CD4-positive, CD25-positive, alpha-beta regulatory T cell (primary cell): Measurements from ENCODE around the gene IQGAP3. TPM values are rescaled to one million over a fixed set of nuclear protein-coding genes. Genes with fewer than 3 reads are reported as not detected.

ENCODE experiments used
- ATAC-seq, 2 donors: fragments of 150-1000 bp; cut with Tn5 transposase; one replicate each; pipeline ENCODE4 v1.10.0; 2021; ENCODE audit warnings: low read depth in 2 of 2, moderate number of reproducible peaks in 2 of 2, moderate library complexity in 1 of 2
- DNase-seq, 3 donors: peaks; one replicate each; pipeline versions ENCODE4 v3.0.0 to v3.0.0-alpha.2; 2012 to 2022; ENCODE audit warnings: mixed read lengths in 1 of 3
- H3K27ac ChIP-seq: one replicate; pipeline ENCODE4 v1.7.0; 2013; ENCODE audit warnings: mild to moderate bottlenecking, low read length; ENCODE audit not compliant: insufficient read depth, poor library complexity, severe bottlenecking
- H3K27me3 ChIP-seq: one replicate; pipeline ENCODE4 v1.7.0; 2013; ENCODE audit warnings: low read length; ENCODE audit not compliant: control insufficient read depth, insufficient read depth
- H3K36me3 ChIP-seq: one replicate; pipeline ENCODE4 v1.7.0; 2013; ENCODE audit warnings: mild to moderate bottlenecking, low read length, moderate library complexity; ENCODE audit not compliant: control insufficient read depth, insufficient read depth
- H3K4me1 ChIP-seq: 2 replicates; pipeline ENCODE4 v1.7.0; 2013; ENCODE audit warnings: mild to moderate bottlenecking, low read length; ENCODE audit not compliant: insufficient read depth, control insufficient read depth, poor library complexity, severe bottlenecking
- H3K4me3 ChIP-seq: one replicate; pipeline ENCODE4 v1.7.0; 2013; ENCODE audit warnings: low read depth, mild to moderate bottlenecking, low read length, moderate library complexity
- H3K9me3 ChIP-seq, 2 experiments: 1 replicate in 1 of 2; 2 replicates in 1 of 2; pipeline ENCODE4 v1.7.0; 2013; ENCODE audit warnings: low read length in 2 of 2, mild to moderate bottlenecking in 1 of 2, moderate library complexity in 1 of 2; ENCODE audit not compliant: control insufficient read depth in 2 of 2
- H3K27ac Mint-ChIP-seq, 3 donors: one replicate each; pipeline ENCODE4 v1.8.0; 2020 to 2022; ENCODE audit warnings: mild to moderate bottlenecking in 3 of 3, mixed read lengths in 3 of 3, moderate library complexity in 2 of 3
- H3K27me3 Mint-ChIP-seq: one replicate; pipeline ENCODE4 v1.8.0; 2022; ENCODE audit warnings: mild to moderate bottlenecking, mixed read lengths
- H3K36me3 Mint-ChIP-seq: one replicate; pipeline ENCODE4 v1.8.0; 2020; ENCODE audit warnings: mixed read lengths
- H3K4me1 Mint-ChIP-seq, 4 donors: one replicate each; pipeline ENCODE4 v1.8.0; 2020 to 2022; ENCODE audit warnings: mixed read lengths in 4 of 4, mild to moderate bottlenecking in 1 of 4
- H3K4me3 Mint-ChIP-seq, 4 donors: one replicate each; pipeline ENCODE4 v1.8.0; 2020 to 2022; ENCODE audit warnings: mild to moderate bottlenecking in 4 of 4, mixed read lengths in 4 of 4, moderate library complexity in 3 of 4
- H3K9me3 Mint-ChIP-seq, 7 donors: one replicate each; pipeline ENCODE4 v1.8.0; 2020 to 2022; ENCODE audit warnings: mixed read lengths in 7 of 7, mild to moderate bottlenecking in 3 of 7, moderate library complexity in 2 of 7
- polyA plus RNA-seq, 4 donors: library from polyadenylated mRNA; unstranded; fragments of 300-500 nt; fragmentation: Illumina TruSeq; gene quantifications; one replicate each; pipeline ENCODE4 v1.2.3, GENCODE V29; 2021
- total RNA-seq: library from RNA; stranded (reverse); gene quantifications from one replicate; pipeline ENCODE4 v1.2.3, GENCODE V29; 2022

Gene IQGAP3
- total and polyA plus RNA-seq, 5 donors from 2014 or later = 0.05 to 0.98 (median 0.10) TPM

DNA sequence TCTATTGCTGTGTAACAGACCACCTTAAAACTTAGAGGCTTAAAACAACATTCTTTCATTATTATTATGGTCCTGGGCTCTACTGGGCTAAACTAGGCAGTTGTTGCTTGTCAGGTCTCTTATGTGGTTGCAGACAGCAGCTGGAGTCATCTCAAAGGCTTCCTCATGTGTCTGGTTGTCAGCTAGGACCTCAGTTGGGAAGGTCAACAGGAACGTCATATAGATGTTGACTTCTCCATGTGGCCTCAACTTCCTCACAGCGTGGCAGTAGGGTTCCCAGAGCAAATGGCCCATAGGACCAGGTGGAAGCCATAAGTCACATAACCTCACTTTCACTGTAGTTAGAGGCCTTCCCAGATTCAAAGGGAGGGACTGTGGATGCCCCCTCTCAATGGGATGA lies 56.4 kb downstream of the IQGAP3 start:
- Mint-ChIP-seq H3K4me1 (peaks cover 0 to 11% (median 7%) of the 10 kb centered on the region in 4 donors), H3K9me3 (no peaks in the 10 kb centered on the region), H3K27ac (peak overlapping the region in 1 of 3 donors; percentile 27), H3K4me3 (no peak overlapping the region), H3K36me3 (no peaks in the 10 kb centered on the region), H3K27me3 (no peaks in the 10 kb centered on the region)
- ATAC-seq (no peak), DNase-seq (no peak)
- H3K27ac ChIP-seq = no peak overlapping the region
- H3K4me1 ChIP-seq = no peaks in the 10 kb centered on the region
- no peak overlapping the region for H3K4me3 ChIP-seq
- no peaks in the 10 kb centered on the region for H3K9me3 ChIP-seq
- no peaks in the 10 kb centered on the region for H3K27me3 ChIP-seq
- no peaks in the 10 kb centered on the region for H3K36me3 ChIP-seq

DNA sequence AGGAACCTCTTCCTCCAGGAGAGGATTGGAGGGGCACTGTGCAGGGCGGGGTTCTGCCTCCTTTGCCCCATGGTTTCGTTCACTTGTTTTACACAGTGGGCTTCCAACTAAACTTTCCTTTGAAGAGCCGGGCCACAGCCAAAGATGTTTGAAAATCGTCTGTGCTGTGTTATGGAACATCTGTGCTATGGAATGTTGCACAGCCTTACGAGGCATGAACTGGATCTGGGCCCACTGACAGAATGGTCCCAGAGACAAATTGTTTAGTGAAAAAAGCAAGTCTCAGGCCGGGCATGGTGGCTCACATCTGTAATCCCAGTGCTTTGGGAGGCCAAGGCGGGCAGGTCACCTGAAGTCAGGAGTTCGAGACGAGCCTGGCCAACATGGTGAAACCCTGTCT lies 59.2 kb downstream of the IQGAP3 start:
- Histone ChIP-seq H3K4me1 (peaks cover 9% of the 10 kb centered on the region), H3K27me3 (no peaks in the 10 kb centered on the region), H3K9me3 (no peaks in the 10 kb centered on the region), H3K4me3 (no peak overlapping the region), H3K27ac (no peak overlapping the region), H3K36me3 (no peaks in the 10 kb centered on the region)
- DNase-seq = no peak
- Mint-ChIP-seq H3K4me1 (peaks cover 0 to 31% (median 12%) of the 10 kb centered on the region in 4 donors), H3K9me3 (no peaks in the 10 kb centered on the region), H3K36me3 (no peaks in the 10 kb centered on the region), H3K27me3 (no peaks in the 10 kb centered on the region), H3K4me3 (no peak overlapping the region), H3K27ac (no peak overlapping the region)
- no peak for ATAC-seq

DNA sequence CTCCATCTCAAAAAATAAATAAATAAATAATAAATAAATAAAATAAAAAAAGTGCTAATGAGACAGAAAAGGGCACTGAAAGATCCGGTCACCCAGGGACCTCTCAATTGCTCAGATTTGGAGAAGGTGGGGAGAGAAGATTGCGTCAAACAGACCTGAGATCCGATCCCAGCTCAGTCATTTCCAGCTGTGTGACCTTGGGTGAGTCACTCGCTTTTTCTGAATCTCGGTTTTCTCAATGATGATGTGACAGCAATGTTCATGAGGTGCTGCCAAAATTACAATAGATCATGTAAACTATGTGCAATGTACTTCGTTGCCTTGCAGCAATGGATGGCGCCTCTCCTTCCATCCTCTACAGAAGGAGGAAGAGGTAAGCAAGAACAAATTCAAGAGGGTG lies 60.7 kb downstream of the IQGAP3 start:
- peak overlapping the region in 1 of 3 donors; percentile 53 for H3K27ac Mint-ChIP-seq

DNA sequence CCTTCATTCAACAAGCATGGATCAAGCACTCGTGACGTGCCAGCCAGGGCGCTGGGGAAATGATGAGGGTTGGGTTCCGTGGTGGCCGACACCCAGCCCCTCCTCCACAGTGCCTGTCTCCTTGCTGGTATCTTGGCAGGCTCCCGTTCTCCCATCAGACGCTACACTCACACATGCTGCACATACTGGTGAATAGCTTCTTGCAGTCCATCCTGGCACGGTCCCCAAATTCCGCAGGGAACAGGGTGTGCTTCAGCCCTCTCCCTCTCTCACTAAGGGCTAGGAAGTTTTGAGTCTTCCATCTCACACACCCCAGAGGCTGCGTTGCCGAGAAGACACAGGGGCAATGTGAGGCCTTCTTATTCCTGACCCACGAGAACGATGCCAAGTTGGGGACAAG lies 61.7 kb downstream of the IQGAP3 start:
- DNase-seq (no peak), ATAC-seq (no peak)
- Mint-ChIP-seq H3K36me3 (no peaks in the 10 kb centered on the region), H3K4me1 (peaks cover 6 to 47% (median 26%) of the 10 kb centered on the region in 4 donors), H3K27ac (peak overlapping the region; percentile 28 to 88 (median 84)), H3K4me3 (no peak overlapping the region), H3K27me3 (peaks cover 5% of the 10 kb centered on the region), H3K9me3 (no peaks in the 10 kb centered on the region)
- H3K27ac ChIP-seq = no peak overlapping the region
- no peaks in the 10 kb centered on the region for H3K27me3 ChIP-seq
- no peaks in the 10 kb centered on the region for H3K36me3 ChIP-seq
- H3K4me1 ChIP-seq = peaks cover 24% of the 10 kb centered on the region
- H3K4me3 ChIP-seq = no peak overlapping the region
- H3K9me3 ChIP-seq = no peaks in the 10 kb centered on the region

More for the DNA sequence above, 60.7 kb downstream of the IQGAP3 start:
- H3K4me3 Mint-ChIP-seq = no peak overlapping the region
- Histone ChIP-seq H3K4me1 (peaks cover 18% of the 10 kb centered on the region), H3K27ac (no peak overlapping the region), H3K9me3 (no peaks in the 10 kb centered on the region), H3K4me3 (no peak overlapping the region), H3K27me3 (no peaks in the 10 kb centered on the region), H3K36me3 (no peaks in the 10 kb centered on the region)
- H3K36me3 Mint-ChIP-seq = no peaks in the 10 kb centered on the region
- peaks cover 0 to 38% (median 17%) of the 10 kb centered on the region in 4 donors for H3K4me1 Mint-ChIP-seq
- peaks cover 5% of the 10 kb centered on the region for H3K27me3 Mint-ChIP-seq
- no peak for ATAC-seq
- no peak for DNase-seq
- no peaks in the 10 kb centered on the region for H3K9me3 Mint-ChIP-seq

DNA sequence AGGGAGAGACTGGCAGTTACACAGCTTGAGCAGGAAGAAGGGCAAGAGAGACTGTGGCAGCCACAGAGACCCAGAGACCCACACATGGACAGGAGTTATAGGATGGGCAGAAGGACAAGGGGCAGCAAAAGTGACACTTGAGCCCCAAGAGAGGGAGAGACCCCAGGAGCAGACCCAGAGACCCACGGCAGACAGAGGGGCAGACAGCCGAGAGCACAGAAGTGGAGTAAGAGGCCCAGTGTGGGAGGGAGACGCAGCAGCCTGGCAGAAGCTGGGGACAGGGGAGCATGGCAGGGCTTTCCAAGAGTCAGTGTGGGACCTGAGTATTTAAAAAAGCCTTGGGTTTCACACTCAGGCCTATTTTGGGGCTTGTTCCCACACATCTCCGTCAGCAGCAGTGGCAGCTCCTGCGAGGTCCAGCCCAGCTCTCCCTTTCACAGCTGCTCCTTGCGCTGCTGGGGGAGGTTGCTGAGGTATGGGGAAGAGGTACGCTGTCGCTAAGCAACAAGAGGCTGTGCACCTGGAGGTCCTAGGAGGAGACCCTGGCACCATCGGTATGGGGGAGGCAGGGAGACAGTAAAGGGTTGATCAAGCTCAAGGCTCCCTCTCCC lies 62.8 kb downstream of the IQGAP3 start:
- DNase-seq = no peak
- no peaks in the 10 kb centered on the region for H3K36me3 ChIP-seq
- Mint-ChIP-seq H3K27me3 (peaks cover 13% of the 10 kb centered on the region), H3K36me3 (peaks cover 4% of the 10 kb centered on the region), H3K9me3 (no peaks in the 10 kb centered on the region), H3K27ac (peak overlapping the region in 2 of 3 donors; percentile 84 to 88), H3K4me1 (peaks cover 11 to 59% (median 34%) of the 10 kb centered on the region in 4 donors), H3K4me3 (no peak overlapping the region)
- H3K4me1 ChIP-seq = peaks cover 33% of the 10 kb centered on the region
- no peak overlapping the region for H3K4me3 ChIP-seq
- no peak overlapping the region for H3K27ac ChIP-seq
- no peaks in the 10 kb centered on the region for H3K9me3 ChIP-seq
- no peaks in the 10 kb centered on the region for H3K27me3 ChIP-seq
- ATAC-seq = no peak

DNA sequence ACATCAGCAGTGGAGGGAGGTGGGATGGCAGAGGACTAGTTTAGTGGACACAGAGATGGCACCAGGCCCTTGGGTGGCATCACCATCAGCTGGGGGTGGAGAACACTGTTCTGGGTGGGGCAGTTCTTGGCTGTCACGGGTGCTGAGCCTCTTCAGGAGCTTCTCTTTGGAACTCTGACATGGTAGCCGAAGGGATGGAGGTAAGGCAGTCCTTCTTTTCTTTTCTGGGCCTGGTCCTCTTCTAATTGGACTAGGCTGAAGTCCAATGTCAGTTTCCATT lies 63.5 kb downstream of the IQGAP3 start:
- no peak for DNase-seq

DNA sequence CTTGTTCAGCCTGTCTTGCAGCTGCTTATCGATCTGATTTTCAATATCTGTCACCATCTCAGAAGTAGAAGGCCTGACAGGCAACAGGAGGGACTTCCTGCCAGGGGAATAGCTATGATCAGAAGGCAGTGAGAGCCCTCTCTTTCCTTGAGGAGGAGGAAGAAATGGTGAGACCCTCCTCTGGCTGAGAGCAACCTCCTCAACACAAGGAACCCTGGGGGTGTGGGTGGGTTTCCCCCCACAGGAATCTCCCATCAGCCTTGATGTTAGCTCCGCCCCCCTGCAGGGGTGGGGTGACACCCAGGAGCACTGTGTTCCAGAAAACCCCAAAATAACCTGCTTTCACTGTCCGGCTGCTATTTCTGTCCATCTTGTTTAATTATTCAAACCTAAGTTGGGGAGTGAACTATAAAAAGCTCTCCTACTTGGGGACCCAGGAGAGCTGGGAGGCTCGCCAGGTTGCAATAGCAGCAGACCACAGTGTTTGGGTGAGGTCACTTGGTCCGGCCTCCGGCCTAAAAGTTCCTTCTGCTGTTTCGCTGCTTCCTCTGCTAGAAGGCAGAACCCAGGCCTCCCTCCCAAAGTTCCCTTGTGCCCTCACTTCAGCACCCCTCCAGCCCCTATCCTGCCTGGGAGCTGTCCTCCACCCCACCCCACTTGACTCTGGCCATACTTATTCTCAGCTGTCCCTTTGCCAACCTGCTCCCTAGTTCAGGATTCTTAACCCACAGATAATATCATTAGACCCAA lies 64.0 kb downstream of the IQGAP3 start:
- peak overlapping the region in 3 of 4 donors; percentile 8 to 80 (median 48) for H3K4me3 Mint-ChIP-seq
- H3K27me3 Mint-ChIP-seq = peaks cover 13% of the 10 kb centered on the region
- DNase-seq (no peak), ATAC-seq (no peak)
- no peaks in the 10 kb centered on the region for H3K27me3 ChIP-seq
- peaks cover 11 to 71% (median 45%) of the 10 kb centered on the region in 4 donors for H3K4me1 Mint-ChIP-seq
- peak overlapping the region; percentile 1 for H3K27ac ChIP-seq
- peaks cover 4% of the 10 kb centered on the region for H3K36me3 Mint-ChIP-seq
- H3K27ac Mint-ChIP-seq = peak overlapping the region; percentile 84 to 92 (median 90)
- H3K36me3 ChIP-seq = no peaks in the 10 kb centered on the region
- no peaks in the 10 kb centered on the region for H3K9me3 Mint-ChIP-seq
- no peaks in the 10 kb centered on the region for H3K9me3 ChIP-seq
- H3K4me3 ChIP-seq = no peak overlapping the region
- peaks cover 44% of the 10 kb centered on the region for H3K4me1 ChIP-seq

More for the DNA sequence above, 63.5 kb downstream of the IQGAP3 start:
- Histone ChIP-seq H3K4me3 (no peak overlapping the region), H3K36me3 (no peaks in the 10 kb centered on the region), H3K9me3 (no peaks in the 10 kb centered on the region), H3K27ac (peak overlapping the region; percentile 1), H3K4me1 (peaks cover 39% of the 10 kb centered on the region), H3K27me3 (no peaks in the 10 kb centered on the region)
- H3K4me1 Mint-ChIP-seq = peaks cover 11 to 65% (median 41%) of the 10 kb centered on the region in 4 donors
- peak overlapping the region in 2 of 3 donors; percentile 82 to 84 for H3K27ac Mint-ChIP-seq
- H3K27me3 Mint-ChIP-seq = peaks cover 13% of the 10 kb centered on the region
- H3K4me3 Mint-ChIP-seq = peak overlapping the region in 1 of 4 donors; percentile 22
- H3K36me3 Mint-ChIP-seq = peaks cover 4% of the 10 kb centered on the region
- H3K9me3 Mint-ChIP-seq = no peaks in the 10 kb centered on the region
- no peak for ATAC-seq
